ENCODE data around the gene MAML3. TPM values are rescaled to one million over a fixed set of nuclear protein-coding genes. Genes with fewer than 3 reads are reported as not detected.

Gene MAML3
- total RNA-seq, 2 donors from 2014 or later, result 9.3 to 10.1 TPM

DNA sequence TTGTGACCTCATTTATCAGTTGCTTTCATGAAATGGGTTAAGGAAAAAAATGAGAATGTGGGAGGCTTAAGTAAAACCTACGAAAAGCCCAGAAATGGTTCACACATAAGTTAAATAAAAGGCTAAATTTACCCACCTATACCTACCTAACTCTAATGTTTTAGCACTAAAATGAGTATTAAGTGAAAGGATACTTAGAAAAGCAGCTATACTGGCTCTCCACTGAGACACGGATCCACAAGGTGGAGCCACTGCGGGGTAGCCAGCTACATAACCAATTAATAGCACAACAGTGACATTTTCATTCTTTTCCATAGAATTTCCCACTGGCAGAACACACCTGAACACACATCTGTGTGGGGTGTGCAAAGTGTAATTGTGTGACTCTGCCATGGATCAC is 101.9 kb downstream of the MAML3 start:
- no peaks in the 10 kb centered on the region for H3K9me3 ChIP-seq
- no peaks in the 10 kb centered on the region for H3K36me3 ChIP-seq
- H3K4me3 ChIP-seq, result no peak overlapping the region
- H3K4me1 ChIP-seq, result peaks cover 13% of the 10 kb centered on the region
- H3K27ac ChIP-seq, result no peak overlapping the region
- intact Hi-C loops (cut with DNase I), result no loop called here
- no peak overlapping the region for H3K9ac ChIP-seq (ENCODE audit: low read depth in 2 of 2, low read length in 2 of 2)
- DNase-seq, result peak; percentile 56
- H3K27me3 ChIP-seq, result no peaks in the 10 kb centered on the region
- TF ChIP-seq, protein P1, sequence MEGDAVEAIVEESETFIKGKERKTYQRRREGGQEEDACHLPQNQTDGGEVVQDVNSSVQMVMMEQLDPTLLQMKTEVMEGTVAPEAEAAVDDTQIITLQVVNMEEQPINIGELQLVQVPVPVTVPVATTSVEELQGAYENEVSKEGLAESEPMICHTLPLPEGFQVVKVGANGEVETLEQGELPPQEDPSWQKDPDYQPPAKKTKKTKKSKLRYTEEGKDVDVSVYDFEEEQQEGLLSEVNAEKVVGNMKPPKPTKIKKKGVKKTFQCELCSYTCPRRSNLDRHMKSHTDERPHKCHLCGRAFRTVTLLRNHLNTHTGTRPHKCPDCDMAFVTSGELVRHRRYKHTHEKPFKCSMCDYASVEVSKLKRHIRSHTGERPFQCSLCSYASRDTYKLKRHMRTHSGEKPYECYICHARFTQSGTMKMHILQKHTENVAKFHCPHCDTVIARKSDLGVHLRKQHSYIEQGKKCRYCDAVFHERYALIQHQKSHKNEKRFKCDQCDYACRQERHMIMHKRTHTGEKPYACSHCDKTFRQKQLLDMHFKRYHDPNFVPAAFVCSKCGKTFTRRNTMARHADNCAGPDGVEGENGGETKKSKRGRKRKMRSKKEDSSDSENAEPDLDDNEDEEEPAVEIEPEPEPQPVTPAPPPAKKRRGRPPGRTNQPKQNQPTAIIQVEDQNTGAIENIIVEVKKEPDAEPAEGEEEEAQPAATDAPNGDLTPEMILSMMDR (IDR thresholded peaks at IDR 0.05), result peak; percentile 50

DNA sequence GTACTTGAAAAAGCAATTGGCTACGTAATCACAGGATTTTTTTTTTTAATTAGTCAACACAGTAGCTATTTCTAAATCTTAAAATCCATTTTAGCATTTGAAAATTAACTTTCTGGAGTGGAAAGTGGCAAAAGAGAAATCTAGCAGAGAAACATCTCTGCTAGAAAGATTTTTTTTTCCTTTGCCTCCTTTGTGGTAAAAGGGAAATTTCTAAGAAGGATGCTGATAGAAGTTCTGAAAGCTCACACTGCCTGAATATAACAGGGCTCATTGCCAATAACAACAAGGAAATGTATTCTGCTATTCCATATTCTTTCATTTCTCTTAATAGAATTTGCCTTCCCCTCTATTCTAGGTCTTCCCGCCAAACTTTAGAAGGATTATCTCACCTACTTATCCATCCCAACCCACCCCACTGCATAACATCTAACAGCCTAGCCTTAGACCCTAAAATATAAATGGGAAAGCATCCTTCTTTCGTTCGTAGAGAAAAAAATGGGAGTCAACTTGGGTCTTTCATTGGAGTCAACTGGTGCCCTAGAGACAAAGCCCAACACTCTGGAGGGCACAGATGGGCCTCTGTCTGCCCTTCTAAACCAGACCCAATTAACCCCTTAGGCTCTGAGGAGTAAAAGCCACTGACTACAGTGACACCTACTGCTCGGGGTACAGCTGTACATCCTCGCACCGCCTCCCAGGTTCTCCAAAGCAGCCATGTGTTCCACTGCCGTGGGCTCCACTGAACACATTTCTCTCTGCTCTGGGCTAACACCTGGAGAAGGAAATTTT is 103.9 kb downstream of the MAML3 start:
- intact Hi-C loops (cut with DNase I), result loop anchor here (5.0 kb wide), 2 partner anchors 102 to 202 kb away; partner anchors contain the start of gene MAML3
- no peak for DNase-seq
- H3K9me3 ChIP-seq, result no peaks in the 10 kb centered on the region

DNA sequence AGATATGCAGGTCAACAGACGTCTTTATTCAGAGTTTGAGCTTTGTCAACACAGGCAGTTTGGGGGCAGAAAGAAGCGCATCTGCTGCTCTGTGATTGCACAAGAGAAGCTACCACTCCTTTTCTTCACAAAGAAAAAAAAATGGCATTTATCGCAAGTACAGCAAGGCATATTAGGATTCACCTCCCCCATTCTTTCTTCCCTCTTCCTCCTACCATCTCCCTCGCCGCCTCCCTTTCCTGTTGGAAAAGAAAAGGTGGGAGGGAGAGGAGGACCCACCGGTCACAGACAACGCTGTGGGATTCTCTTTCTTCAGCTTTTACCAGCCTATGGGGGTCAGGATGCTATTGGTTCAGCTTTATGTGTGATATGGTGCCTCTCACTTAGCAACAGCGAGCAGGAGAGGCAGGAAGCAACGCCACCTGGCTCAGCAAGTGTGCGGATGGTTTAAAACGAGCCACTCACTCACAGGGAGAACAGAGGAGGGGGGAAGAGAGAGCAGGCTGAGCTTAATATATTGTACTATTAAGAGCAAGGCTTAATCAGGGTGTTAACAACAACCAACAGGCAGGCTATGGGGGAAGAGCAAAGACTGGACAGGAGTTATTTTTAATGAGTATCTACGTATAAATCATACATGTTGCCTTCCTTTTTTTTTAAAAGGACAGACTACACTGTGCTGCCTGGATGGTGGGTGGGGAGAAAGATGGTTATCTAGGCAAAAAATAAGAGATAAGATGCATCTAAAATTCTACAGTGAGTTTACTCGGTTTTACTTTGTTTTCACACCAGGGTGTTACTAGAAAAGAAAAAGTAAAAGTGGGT is 104.7 kb downstream of the MAML3 start:
- no peaks in the 10 kb centered on the region for H3K27me3 ChIP-seq
- no peaks in the 10 kb centered on the region for H3K9me3 ChIP-seq
- peak overlapping the region; percentile 84 for H3K27ac ChIP-seq
- H3K4me1 ChIP-seq, result peaks cover 13% of the 10 kb centered on the region
- TF ChIP-seq, protein P1 (IDR thresholded peaks at IDR 0.05), result no peak
- no peaks in the 10 kb centered on the region for H3K36me3 ChIP-seq
- peak overlapping the region; percentile 31 for H3K4me3 ChIP-seq
- intact Hi-C loops (cut with DNase I), result loop anchor here (5.0 kb wide), 2 partner anchors 103 to 203 kb away; partner anchors contain the start of gene MAML3
- H3K9ac ChIP-seq (ENCODE audit: low read depth in 2 of 2, low read length in 2 of 2), result peak overlapping the region; percentile 24 to 51
- peak; percentile 73 for DNase-seq

More for the DNA sequence above, 103.9 kb downstream of the MAML3 start:
- TF ChIP-seq, protein P1 (IDR thresholded peaks at IDR 0.05), result no peak
- H3K27ac ChIP-seq, result peak overlapping the region; percentile 84
- H3K27me3 ChIP-seq, result no peaks in the 10 kb centered on the region
- H3K4me3 ChIP-seq, result peak overlapping the region; percentile 31
- H3K9ac ChIP-seq (ENCODE audit: low read depth in 2 of 2, low read length in 2 of 2), result peak overlapping the region in 1 of 2 donors; percentile 51
- peaks cover 13% of the 10 kb centered on the region for H3K4me1 ChIP-seq
- H3K36me3 ChIP-seq, result no peaks in the 10 kb centered on the region

DNA sequence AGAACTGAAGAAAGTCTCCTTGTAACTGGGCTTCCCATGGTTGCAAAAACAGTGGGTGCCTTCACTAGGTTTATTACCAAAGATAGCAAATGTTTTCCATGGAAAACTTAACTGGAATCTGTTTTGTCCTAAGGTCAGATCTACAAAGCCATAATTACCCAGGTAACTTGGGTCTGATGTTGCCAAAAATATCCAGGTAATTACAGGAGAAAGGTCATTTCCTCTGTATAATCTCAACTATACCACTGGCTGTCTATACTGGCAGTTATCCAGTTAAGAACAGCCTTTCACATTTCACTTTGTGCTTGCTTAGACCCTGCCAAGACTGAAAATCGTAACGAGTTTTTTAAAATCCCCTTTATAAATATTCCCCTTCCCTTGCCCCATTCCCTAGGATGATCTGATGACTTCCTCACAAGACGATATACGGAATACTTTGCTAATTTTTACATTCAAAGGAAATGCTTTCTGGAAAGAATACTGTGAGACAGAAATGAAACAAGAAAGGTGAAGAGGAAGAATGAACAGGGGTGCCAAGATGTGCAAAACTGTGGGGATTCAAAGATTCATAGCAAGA is 105.5 kb downstream of the MAML3 start:
- H3K27ac ChIP-seq, result peak overlapping the region; percentile 84
- intact Hi-C loops (cut with DNase I), result loop anchor here (5.0 kb wide), 2 partner anchors 104 to 204 kb away; partner anchors contain the start of gene MAML3
- H3K9me3 ChIP-seq, result no peaks in the 10 kb centered on the region
- no peak for DNase-seq
- peak overlapping the region in 1 of 2 donors; percentile 51 for H3K9ac ChIP-seq (ENCODE audit: low read depth in 2 of 2, low read length in 2 of 2)
- no peaks in the 10 kb centered on the region for H3K36me3 ChIP-seq
- peaks cover 13% of the 10 kb centered on the region for H3K4me1 ChIP-seq
- TF ChIP-seq, protein P1 (IDR thresholded peaks at IDR 0.05), result no peak
- H3K4me3 ChIP-seq, result peak overlapping the region; percentile 31
- H3K27me3 ChIP-seq, result no peaks in the 10 kb centered on the region

DNA sequence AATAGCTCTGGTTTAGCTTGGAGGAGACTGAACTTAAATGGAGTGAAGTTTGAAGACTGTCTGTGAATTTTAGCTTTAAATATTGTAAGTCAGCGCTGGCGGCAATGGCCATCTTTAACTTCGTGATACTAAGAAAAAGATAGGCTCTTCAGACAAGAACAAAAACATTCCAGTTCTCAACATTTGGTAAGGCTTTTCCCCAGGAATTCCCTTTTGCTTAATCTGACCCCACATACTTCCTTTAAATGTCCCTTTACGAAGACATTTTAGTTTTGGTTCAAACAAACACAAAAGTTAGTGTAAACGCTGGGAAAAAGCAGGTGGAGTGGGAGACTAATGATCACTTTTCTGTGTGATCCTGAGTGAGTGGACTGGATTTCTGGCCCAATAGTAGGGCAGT is 106.2 kb downstream of the MAML3 start:
- intact Hi-C loops (cut with DNase I), result loop anchor here (5.0 kb wide), 2 partner anchors 105 to 205 kb away; partner anchors contain the start of gene MAML3
- no peaks in the 10 kb centered on the region for H3K36me3 ChIP-seq

More for the DNA sequence above, 106.2 kb downstream of the MAML3 start:
- Histone ChIP-seq H3K27ac (peak overlapping the region; percentile 84), H3K9me3 (no peaks in the 10 kb centered on the region), H3K4me1 (peaks cover 13% of the 10 kb centered on the region), H3K27me3 (no peaks in the 10 kb centered on the region), H3K4me3 (no peak overlapping the region), H3K9ac (ENCODE audit: low read depth in 2 of 2, low read length in 2 of 2) (peak overlapping the region in 1 of 2 donors; percentile 9)
- TF ChIP-seq, protein P1 (IDR thresholded peaks at IDR 0.05), result no peak
- DNase-seq, result no peak
